HG03045 (cell line): Measurements from ENCODE around the gene DNAJC10.
"Not testable (repeated sequence)": the region's sequence is repeated elsewhere in the genome, so short reads cannot be mapped to it uniquely, and the experiment has no call there.

Experiments
- ATAC-seq: cut with Tn5 transposase; IDR thresholded peaks from one replicate; pipeline ENCODE4 v1.9.1; 2021; ENCODE audit warnings: mild to moderate bottlenecking, moderate library complexity; ENCODE audit not compliant: unreplicated experiment

Gene DNAJC10

GRCh38 chr2:182719116-182719515 lies 3.1 kb downstream of the DNAJC10 start:
- not testable (repeated sequence) for ATAC-seq

GRCh38 chr2:182724656-182725055 lies 8.6 kb downstream of the DNAJC10 start:
- ATAC-seq: no peak

GRCh38 chr2:182726473-182726872 lies 10.4 kb downstream of the DNAJC10 start:
- no peak for ATAC-seq

GRCh38 chr2:182728014-182728413 lies 12.0 kb downstream of the DNAJC10 start:
- ATAC-seq: no peak

GRCh38 chr2:182729710-182730339 lies 13.8 kb downstream of the DNAJC10 start:
- no peak for ATAC-seq

- no peak for ATAC-seq
Measured at GRCh38 chr2:182730486-182730885, 14.4 kb downstream of the DNAJC10 start.

- ATAC-seq: no peak
Measured at GRCh38 chr2:182732736-182733135, 16.7 kb downstream of the DNAJC10 start.

- ATAC-seq: no peak
Measured at GRCh38 chr2:182733572-182733971, 17.5 kb downstream of the DNAJC10 start.

GRCh38 chr2:182736856-182737255 lies 20.8 kb downstream of the DNAJC10 start:
- not testable (repeated sequence) for ATAC-seq

GRCh38 chr2:182740701-182741100 lies 24.6 kb downstream of the DNAJC10 start:
- no peak for ATAC-seq

GRCh38 chr2:182741620-182742019 lies 25.6 kb downstream of the DNAJC10 start:
- no peak for ATAC-seq

- ATAC-seq: no peak
Measured at GRCh38 chr2:182744490-182744889, 28.4 kb downstream of the DNAJC10 start.

- no peak for ATAC-seq
Measured at GRCh38 chr2:182745061-182745460, 29.0 kb downstream of the DNAJC10 start.

- not testable (repeated sequence) for ATAC-seq
Measured at GRCh38 chr2:182745894-182746293, 29.8 kb downstream of the DNAJC10 start.

- no peak for ATAC-seq
Measured at GRCh38 chr2:182754231-182754630, 38.2 kb downstream of the DNAJC10 start.

GRCh38 chr2:182758379-182758778 lies 42.3 kb downstream of the DNAJC10 start:
- no peak for ATAC-seq

- no peak for ATAC-seq
Measured at GRCh38 chr2:182761903-182762302, 45.8 kb downstream of the DNAJC10 start.

- no peak for ATAC-seq
Measured at GRCh38 chr2:182763311-182763912, 47.4 kb downstream of the DNAJC10 start.

- no peak for ATAC-seq
Measured at GRCh38 chr2:182766626-182767025, 50.6 kb downstream of the DNAJC10 start.

GRCh38 chr2:182767578-182767977 lies 51.5 kb downstream of the DNAJC10 start:
- no peak for ATAC-seq

GRCh38 chr2:182768950-182769349 lies 52.9 kb downstream of the DNAJC10 start:
- not testable (repeated sequence) for ATAC-seq

GRCh38 chr2:182779323-182779722 lies 63.3 kb downstream of the DNAJC10 start:
- no peak for ATAC-seq

- not testable (repeated sequence) for ATAC-seq
Measured at GRCh38 chr2:182781099-182781498, 65.0 kb downstream of the DNAJC10 start.
